Activated gamma-delta T cell (primary cell): ENCODE data around the gene AADACL3.

ENCODE experiments used
- DNase-seq: peaks from one replicate; lab custom pipeline; 2025; lab: John Stamatoyannopoulos, UW

Gene AADACL3

DNA sequence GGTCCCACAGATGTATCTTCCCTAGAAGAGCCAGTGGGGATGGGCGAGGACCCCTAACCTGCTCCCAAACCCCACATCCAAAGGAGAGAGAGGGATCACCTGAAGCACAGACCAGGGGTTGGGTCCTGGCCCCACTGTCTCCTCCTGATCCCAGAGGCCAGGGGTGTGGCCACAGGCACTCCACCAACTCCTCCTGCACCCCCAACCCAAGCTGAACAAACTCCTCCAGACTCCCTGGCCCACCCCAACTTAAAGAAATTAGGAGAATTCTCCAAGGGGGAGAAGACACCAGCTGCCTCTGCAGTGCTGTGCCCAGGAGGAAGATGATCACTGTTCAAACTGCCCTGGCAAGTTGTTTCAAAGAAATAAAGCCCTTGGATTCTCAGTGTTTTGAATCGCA, 53.1 kb downstream of the AADACL3 start:
- no peak for DNase-seq

- no peak for DNase-seq
Observed at GRCh38 chr1:12769976-12770505, 54.1 kb downstream of the AADACL3 start.

DNA sequence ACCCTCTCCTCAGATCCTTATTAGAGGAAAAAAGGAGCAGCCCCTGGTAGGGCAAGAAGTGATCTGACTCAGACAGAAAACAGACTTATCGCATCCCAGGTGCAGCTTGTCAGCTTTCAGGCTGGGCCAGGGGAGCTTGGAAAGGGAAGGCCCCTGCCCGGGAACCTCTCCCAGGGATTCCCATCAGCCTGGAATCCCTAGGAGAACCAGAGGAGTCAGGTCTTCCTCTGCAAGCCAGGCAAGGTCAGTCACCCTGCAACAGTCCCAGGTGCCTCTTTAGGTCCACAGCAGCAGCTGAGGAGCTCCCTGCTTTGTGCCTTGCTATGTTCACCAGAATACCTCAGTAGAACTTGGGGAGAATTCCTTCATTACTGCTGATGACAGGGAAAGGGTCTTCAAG, 54.7 kb downstream of the AADACL3 start:
- no peak for DNase-seq

DNA sequence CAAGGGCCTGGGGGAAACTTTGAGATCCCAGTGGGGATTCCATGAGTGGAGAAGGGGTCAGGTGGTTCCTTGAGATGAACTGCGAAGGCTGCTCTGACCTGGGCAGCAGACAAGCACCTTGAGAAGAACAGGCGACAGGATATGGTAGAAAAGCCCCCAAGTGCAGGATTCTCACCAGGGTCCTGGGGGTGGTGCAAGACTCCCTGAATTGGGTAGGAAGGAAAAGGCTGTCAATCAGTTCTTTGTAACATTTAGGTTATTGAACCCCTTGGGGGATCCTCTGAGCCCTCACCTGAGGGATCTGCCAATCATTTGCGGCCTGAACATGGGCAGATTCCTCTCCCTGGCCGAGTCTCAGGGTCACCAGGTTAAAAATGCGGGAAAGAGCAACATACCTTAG, 55.3 kb downstream of the AADACL3 start:
- DNase-seq, result no peak

DNA sequence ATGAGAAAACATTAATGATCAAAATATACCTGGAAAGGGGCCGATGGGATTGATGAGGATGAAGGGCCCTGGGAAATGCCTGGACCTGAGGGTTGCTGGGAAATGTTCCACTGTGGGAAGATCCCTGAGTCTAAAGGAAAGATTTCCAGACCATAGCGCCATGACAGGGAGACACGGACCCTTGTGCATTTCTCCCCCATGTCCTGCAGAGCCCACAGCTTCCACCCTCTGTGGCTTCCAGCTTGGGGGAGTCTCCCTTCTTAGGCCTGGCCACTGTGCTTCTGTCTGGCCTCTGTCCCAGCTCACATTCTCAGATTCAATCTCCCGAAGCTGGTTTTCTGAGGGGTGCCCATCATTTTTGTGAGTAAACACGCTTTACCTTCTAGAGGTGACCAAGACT, 56.6 kb downstream of the AADACL3 start:
- DNase-seq, result no peak

DNA sequence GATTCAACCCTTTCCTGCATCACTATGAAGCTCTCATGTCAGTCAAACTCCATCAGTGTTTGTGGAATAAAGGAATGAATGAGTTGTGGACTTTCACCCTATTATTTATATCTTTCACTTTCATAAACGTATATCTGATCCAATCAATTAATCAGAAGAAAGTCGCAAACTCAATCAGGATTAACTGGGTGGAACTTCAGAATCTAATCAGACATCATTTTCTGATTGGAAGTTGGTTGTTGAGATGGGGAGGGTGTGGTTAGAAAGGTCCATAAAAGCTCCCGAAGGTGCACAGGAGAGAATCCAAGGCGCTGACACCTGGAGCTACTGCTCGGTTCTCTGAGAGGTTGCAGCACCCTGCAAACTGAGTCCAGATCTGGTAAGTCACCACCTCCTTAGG, 57.5 kb downstream of the AADACL3 start, which contains the start of gene PRAMEF12:
Gene PRAMEF12 (plus strand): TSS at position 301 of the 400 bp plus-strand sequence. CDS start 1,130 bp downstream, outside the sequence.
- DNase-seq, result no peak

DNA sequence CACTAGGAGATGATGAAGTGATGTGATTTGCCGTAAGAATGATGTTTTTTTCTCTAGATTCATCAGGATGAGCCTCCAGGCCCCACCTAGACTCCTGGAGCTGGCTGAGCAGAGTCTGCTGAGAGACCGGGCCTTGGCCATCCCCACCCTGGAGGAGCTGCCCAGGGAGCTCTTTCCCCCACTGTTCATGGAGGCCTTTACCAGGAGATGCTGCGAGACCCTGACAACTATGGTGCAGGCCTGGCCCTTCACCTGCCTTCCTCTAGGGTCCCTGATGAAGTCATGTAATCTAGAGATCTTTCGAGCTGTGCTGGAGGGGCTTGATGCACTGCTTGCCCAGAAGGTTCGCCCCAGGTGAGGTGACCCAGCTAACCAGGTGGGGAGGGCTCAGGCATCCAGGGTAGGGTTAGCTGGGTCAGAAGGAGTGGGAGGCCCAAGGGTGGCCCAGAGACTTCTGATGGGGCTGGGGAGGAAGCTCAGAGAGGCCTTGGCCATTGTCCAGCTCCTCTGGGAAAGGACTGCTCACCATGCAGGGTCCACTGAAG, 59.0 kb downstream of the AADACL3 start:
- DNase-seq, result no peak

DNA sequence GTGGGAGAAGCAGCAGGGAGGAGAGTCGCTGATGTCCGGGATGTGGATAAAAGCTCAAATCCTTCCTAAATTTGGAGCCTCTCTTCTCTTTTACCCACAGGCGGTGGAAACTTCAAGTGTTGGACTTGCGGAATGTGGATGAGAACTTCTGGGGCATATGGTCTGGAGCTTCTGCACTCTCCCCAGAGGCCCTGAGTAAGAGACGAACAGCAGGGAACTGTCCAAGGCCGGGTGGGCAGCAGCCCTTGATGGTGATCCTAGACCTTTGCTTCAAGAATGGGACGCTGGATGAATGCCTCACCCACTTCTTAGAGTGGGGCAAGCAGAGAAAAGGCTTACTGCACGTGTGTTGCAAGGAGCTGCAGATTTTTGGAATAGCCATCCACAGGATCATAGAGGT, 59.5 kb downstream of the AADACL3 start:
- DNase-seq, result no peak

DNA sequence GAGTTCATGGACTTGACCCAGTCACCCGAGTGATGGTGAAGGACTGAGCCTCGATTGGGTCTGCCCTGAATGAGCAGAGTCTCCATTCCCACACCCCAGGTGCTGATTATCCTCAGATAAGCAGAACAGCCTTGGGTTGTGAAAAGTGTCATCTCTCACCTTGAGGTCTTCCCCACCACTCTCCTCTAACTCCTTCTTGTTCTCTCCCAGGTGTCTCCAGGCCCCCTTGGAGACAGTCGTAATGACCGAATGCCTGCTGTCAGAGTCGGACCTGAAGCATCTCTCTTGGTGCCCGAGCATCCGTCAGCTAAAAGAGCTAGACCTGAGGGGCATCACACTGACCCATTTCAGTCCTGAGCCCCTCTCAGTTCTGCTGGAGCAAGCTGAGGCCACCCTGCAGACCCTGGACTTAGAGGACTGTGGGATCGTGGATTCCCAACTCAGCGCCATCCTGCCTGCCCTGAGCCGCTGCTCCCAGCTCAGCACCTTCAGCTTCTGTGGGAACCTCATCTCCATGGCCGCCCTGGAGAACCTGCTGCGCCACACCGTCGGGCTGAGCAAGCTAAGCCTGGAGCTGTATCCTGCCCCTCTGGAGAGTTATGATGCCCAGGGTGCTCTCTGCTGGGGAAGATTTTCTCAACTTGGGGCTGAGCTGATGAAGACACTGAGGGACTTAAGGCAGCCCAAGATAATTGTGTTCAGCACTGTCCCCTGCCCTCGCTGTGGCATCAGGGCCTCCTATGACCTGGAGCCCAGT, 61.1 kb downstream of the AADACL3 start:
- DNase-seq, result no peak
